Upper lobe of right lung (tissue), 1 donor: ENCODE results near the gene MLLT6. TPM values are rescaled to one million over a fixed set of nuclear protein-coding genes. Genes with fewer than 3 reads are reported as not detected.

ENCODE experiments used
- ATAC-seq: fragments of 200-7000 bp; cut with Tn5 transposase; one replicate; pipeline ENCODE4 v1.9.1; 2020; ENCODE audit warnings: mild to moderate bottlenecking, moderate library complexity
- DNase-seq: peaks from one replicate; pipeline ENCODE4 v3.0.0-alpha.2; 2020
- H3K27ac ChIP-seq: fragments of 200-600 bp; one replicate; pipeline ENCODE4 v1.8.0; 2022
- H3K27me3 ChIP-seq: fragments of 200-600 bp; one replicate; pipeline ENCODE4 v1.8.0; 2022; ENCODE audit warnings: mild to moderate bottlenecking
- H3K36me3 ChIP-seq: fragments of 200-600 bp; one replicate; pipeline ENCODE4 v1.8.0; 2022
- H3K4me1 ChIP-seq: fragments of 200-600 bp; one replicate; pipeline ENCODE4 v1.8.0; 2022
- H3K4me3 ChIP-seq: fragments of 200-600 bp; one replicate; pipeline ENCODE4 v1.8.0; 2022; ENCODE audit warnings: mild to moderate bottlenecking
- H3K9me3 ChIP-seq: fragments of 200-600 bp; one replicate; pipeline ENCODE4 v1.8.0; 2022
- CTCF ChIP-seq: fragments of 200-600 bp; IDR thresholded peaks from one replicate; pipeline ENCODE4 v1.8.0; 2022; ENCODE audit warnings: antibody characterized with exemption
- intact Hi-C: fragments of 100-400 bp; cut with DNase I; formaldehyde crosslinking; loops from one replicate; pipeline ENCODE4 v1.11.0; 2022
- total RNA-seq: library from RNA; stranded (reverse); fragmentation: NEBNext Ultra II Directional; extraction: Animal tissue kit (Norgen Biotek cat#: 25700); gene quantifications from one replicate; pipeline ENCODE4 v1.2.1, GENCODE V29; 2021
- donor health status: DM: no; HTN: yes; CAD: no; lungs with severe emphysema.

The MLLT6 gene
- total RNA-seq, 1 donor from 2014 or later = 133 TPM

- Histone ChIP-seq H3K4me1 (no peaks in the 10 kb centered on the region), H3K36me3 (no peaks in the 10 kb centered on the region), H3K9me3 (no peaks in the 10 kb centered on the region), H3K27ac (no peak overlapping the region), H3K27me3 (no peaks in the 10 kb centered on the region), H3K4me3 (no peak overlapping the region)
- intact Hi-C loops = no loop called here
- TF ChIP-seq CTCF = no peak
- ATAC-seq (peak; percentile 75), DNase-seq (no peak)
Measured at GRCh38 chr17:38685491-38685890, 19.6 kb upstream of the MLLT6 start.

- H3K27me3 ChIP-seq = no peaks in the 10 kb centered on the region
- no peak for ATAC-seq
- TF ChIP-seq CTCF = no peak
- no peak overlapping the region for H3K4me3 ChIP-seq
- no peaks in the 10 kb centered on the region for H3K36me3 ChIP-seq
- DNase-seq = no peak
- intact Hi-C loops = no loop called here
- no peak overlapping the region for H3K27ac ChIP-seq
- peaks cover 5% of the 10 kb centered on the region for H3K4me1 ChIP-seq
- no peaks in the 10 kb centered on the region for H3K9me3 ChIP-seq
Measured at GRCh38 chr17:38687286-38687685, 17.8 kb upstream of the MLLT6 start.

GRCh38 chr17:38690386-38690785 lies 14.7 kb upstream of the MLLT6 start:
- no peak for ATAC-seq
- Histone ChIP-seq H3K9me3 (no peaks in the 10 kb centered on the region), H3K4me3 (no peak overlapping the region), H3K27ac (no peak overlapping the region), H3K36me3 (no peaks in the 10 kb centered on the region), H3K4me1 (peaks cover 18% of the 10 kb centered on the region), H3K27me3 (no peaks in the 10 kb centered on the region)
- intact Hi-C loops = no loop called here
- no peak for DNase-seq
- TF ChIP-seq CTCF = no peak

GRCh38 chr17:38691154-38691553 lies 13.9 kb upstream of the MLLT6 start:
- ATAC-seq = no peak
- Histone ChIP-seq H3K27me3 (no peaks in the 10 kb centered on the region), H3K36me3 (no peaks in the 10 kb centered on the region), H3K4me1 (peaks cover 18% of the 10 kb centered on the region), H3K27ac (no peak overlapping the region), H3K4me3 (no peak overlapping the region), H3K9me3 (no peaks in the 10 kb centered on the region)
- intact Hi-C loops = no loop called here
- no peak for DNase-seq
- TF ChIP-seq CTCF = no peak

GRCh38 chr17:38693700-38694329 lies 11.3 kb upstream of the MLLT6 start:
- TF ChIP-seq CTCF = no peak
- no peaks in the 10 kb centered on the region for H3K27me3 ChIP-seq
- H3K36me3 ChIP-seq = no peaks in the 10 kb centered on the region
- intact Hi-C loops = no loop called here
- peak overlapping the region; percentile 71 for H3K27ac ChIP-seq
- no peaks in the 10 kb centered on the region for H3K9me3 ChIP-seq
- ATAC-seq (peak; percentile 78), DNase-seq (no peak)
- H3K4me3 ChIP-seq = no peak overlapping the region
- H3K4me1 ChIP-seq = peaks cover 18% of the 10 kb centered on the region
